IgD-negative memory B cell (primary cell): ENCODE measurements around the gene MAGI2. TPM values are rescaled to one million over a fixed set of nuclear protein-coding genes. Genes with fewer than 3 reads are reported as not detected.

ENCODE experiments used
- H3K27ac Mint-ChIP-seq, 3 donors: one replicate each; pipeline ENCODE4 v1.8.0; 2020 to 2022; ENCODE audit warnings: mild to moderate bottlenecking in 3 of 3, mixed read lengths in 3 of 3, moderate library complexity in 1 of 3
- H3K27me3 Mint-ChIP-seq: one replicate; pipeline ENCODE4 v1.8.0; 2021; ENCODE audit warnings: mixed read lengths
- H3K36me3 Mint-ChIP-seq: one replicate; pipeline ENCODE4 v1.8.0; 2020; ENCODE audit warnings: mild to moderate bottlenecking, mixed read lengths
- H3K4me1 Mint-ChIP-seq, 3 donors: one replicate each; pipeline ENCODE4 v1.8.0; 2020 to 2022; ENCODE audit warnings: mixed read lengths in 3 of 3, mild to moderate bottlenecking in 1 of 3
- H3K4me3 Mint-ChIP-seq, 4 donors: one replicate each; pipeline ENCODE4 v1.8.0; 2020 to 2022; ENCODE audit warnings: mild to moderate bottlenecking in 4 of 4, mixed read lengths in 4 of 4, moderate library complexity in 3 of 4
- H3K9me3 Mint-ChIP-seq, 3 donors: one replicate each; pipeline ENCODE4 v1.8.0; 2020 to 2021; ENCODE audit warnings: mixed read lengths in 3 of 3, mild to moderate bottlenecking in 1 of 3
- polyA plus RNA-seq: library from polyadenylated mRNA; unstranded; fragments of 300-500 nt; fragmentation: Illumina TruSeq; gene quantifications from one replicate; pipeline ENCODE4 v1.2.3, GENCODE V29; 2021

The MAGI2 gene
- polyA plus RNA-seq, 1 donor from 2014 or later = not detected

DNA sequence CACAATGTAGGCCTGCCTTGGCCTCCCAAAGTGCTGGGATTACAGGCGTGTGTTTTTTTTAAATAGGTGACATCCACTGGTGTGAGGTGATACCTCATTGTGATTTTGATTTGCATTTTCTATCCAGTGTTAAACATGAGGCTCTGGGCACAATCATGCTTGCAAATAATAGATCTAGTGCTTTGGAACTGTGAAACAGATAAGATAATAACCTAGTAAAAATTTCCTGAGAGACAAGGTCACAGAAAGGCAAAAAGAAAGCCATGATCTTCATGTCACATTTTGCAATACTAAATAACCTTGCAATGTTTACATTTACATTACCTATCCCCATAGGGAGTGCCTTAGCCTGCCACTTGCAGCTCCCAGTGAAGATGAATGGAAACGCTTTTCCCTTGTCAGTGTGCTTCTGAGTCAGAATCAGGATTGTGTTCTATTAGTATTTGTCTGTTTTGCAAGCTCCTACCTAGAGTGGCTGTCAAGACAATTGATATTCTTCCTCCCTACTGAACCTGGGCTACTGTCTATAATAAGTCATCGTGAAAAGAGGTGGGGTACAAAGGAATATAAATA, 1398.4 kb downstream of the MAGI2 start:
- Mint-ChIP-seq H3K36me3 (peaks cover 2% of the 10 kb centered on the region), H3K4me3 (no peak overlapping the region), H3K4me1 (peaks cover 0 to 3% (median 2%) of the 10 kb centered on the region in 3 donors), H3K27me3 (peaks cover 12% of the 10 kb centered on the region), H3K9me3 (no peaks in the 10 kb centered on the region), H3K27ac (no peak overlapping the region)

DNA sequence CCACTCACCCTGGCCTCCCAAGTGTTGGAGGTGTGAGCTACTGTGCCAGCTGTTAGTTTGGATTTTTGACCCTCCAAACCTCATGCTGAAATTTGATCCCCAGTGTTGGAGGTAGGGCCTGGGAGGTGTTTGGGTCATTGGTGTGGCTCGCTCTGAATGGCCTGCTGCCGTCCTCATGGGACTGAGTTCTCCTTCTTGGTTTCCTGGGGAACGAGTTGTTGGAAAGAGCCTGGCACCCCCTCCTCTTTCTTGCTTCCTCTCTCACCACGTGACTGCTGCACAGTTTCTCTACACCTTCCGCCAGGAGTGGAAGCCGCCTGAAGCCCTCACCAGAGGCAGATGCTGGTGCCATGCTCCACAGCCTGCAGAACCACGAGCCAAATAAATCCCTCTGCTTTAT, 1401.4 kb downstream of the MAGI2 start:
- H3K36me3 Mint-ChIP-seq = no peaks in the 10 kb centered on the region
- H3K27me3 Mint-ChIP-seq = peaks cover 3% of the 10 kb centered on the region
- H3K4me1 Mint-ChIP-seq = no peaks in the 10 kb centered on the region
- H3K9me3 Mint-ChIP-seq = no peaks in the 10 kb centered on the region
- no peak overlapping the region for H3K27ac Mint-ChIP-seq
- H3K4me3 Mint-ChIP-seq = no peak overlapping the region

GRCh38 chr7:78047800-78048199, 1405.7 kb downstream of the MAGI2 start:
- no peaks in the 10 kb centered on the region for H3K9me3 Mint-ChIP-seq
- H3K4me3 Mint-ChIP-seq = no peak overlapping the region
- peaks cover 0 to 1% (median 0%) of the 10 kb centered on the region in 3 donors for H3K4me1 Mint-ChIP-seq
- no peaks in the 10 kb centered on the region for H3K36me3 Mint-ChIP-seq
- H3K27me3 Mint-ChIP-seq = no peaks in the 10 kb centered on the region
- no peak overlapping the region for H3K27ac Mint-ChIP-seq

DNA sequence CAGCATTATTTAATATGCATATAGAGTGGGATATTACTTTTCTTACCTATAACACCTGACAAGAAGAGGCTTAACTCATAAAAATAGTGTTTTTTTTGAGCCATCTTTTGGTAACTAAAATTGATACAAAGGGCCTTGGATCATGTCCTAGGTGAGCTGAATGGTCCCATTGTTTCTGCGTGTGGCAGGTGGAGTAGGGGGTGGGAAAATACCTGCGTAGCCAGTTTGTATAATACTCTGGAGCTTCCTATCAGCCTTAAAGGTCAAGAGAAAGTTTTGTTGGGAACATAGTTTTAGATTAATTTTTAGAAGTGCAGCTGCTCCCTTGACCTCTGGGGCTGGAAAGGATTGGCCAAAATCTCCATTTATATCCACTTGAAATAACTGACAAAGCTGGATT, 1410.3 kb downstream of the MAGI2 start:
- no peaks in the 10 kb centered on the region for H3K9me3 Mint-ChIP-seq
- H3K4me1 Mint-ChIP-seq = peaks cover 1 to 4% (median 2%) of the 10 kb centered on the region in 3 donors
- H3K27me3 Mint-ChIP-seq = peaks cover 2% of the 10 kb centered on the region
- no peak overlapping the region for H3K4me3 Mint-ChIP-seq
- H3K36me3 Mint-ChIP-seq = no peaks in the 10 kb centered on the region
- H3K27ac Mint-ChIP-seq = no peak overlapping the region

DNA sequence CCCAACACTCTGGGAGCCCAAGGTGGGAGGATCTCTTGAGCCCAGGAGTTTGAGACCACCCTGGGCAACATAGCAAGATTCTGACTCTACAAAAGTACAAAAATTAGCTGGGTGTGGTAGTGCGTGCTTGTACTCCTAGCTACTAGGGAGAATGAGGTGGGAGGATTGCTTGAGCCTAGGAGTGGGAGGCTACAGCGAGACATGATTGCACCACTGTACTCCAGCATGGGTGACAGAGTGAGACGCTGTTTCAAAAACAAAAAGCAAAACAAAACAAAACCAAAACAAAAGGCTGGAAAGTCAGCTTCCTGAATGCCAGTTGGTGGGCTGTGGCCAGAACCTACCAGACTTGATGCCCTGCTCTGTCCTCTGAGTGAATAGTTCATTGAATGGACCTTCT, 1412.0 kb downstream of the MAGI2 start:
- H3K27ac Mint-ChIP-seq = no peak overlapping the region
- H3K4me1 Mint-ChIP-seq = peaks cover 1 to 4% (median 2%) of the 10 kb centered on the region in 3 donors
- no peaks in the 10 kb centered on the region for H3K9me3 Mint-ChIP-seq
- peaks cover 2% of the 10 kb centered on the region for H3K27me3 Mint-ChIP-seq
- no peaks in the 10 kb centered on the region for H3K36me3 Mint-ChIP-seq
- no peak overlapping the region for H3K4me3 Mint-ChIP-seq

GRCh38 chr7:78039790-78040776, 1413.4 kb downstream of the MAGI2 start:
- no peak overlapping the region for H3K4me3 Mint-ChIP-seq
- peaks cover 6% of the 10 kb centered on the region for H3K27me3 Mint-ChIP-seq
- H3K36me3 Mint-ChIP-seq = no peaks in the 10 kb centered on the region
- no peak overlapping the region for H3K27ac Mint-ChIP-seq
- peaks cover 1 to 4% (median 2%) of the 10 kb centered on the region in 3 donors for H3K4me1 Mint-ChIP-seq
- no peaks in the 10 kb centered on the region for H3K9me3 Mint-ChIP-seq

GRCh38 chr7:78038465-78039080, 1414.9 kb downstream of the MAGI2 start:
- H3K4me1 Mint-ChIP-seq = peaks cover 0 to 4% (median 2%) of the 10 kb centered on the region in 3 donors
- H3K9me3 Mint-ChIP-seq = no peaks in the 10 kb centered on the region
- peaks cover 9% of the 10 kb centered on the region for H3K27me3 Mint-ChIP-seq
- H3K27ac Mint-ChIP-seq = no peak overlapping the region
- no peak overlapping the region for H3K4me3 Mint-ChIP-seq
- no peaks in the 10 kb centered on the region for H3K36me3 Mint-ChIP-seq

- peaks cover 14% of the 10 kb centered on the region for H3K27me3 Mint-ChIP-seq
- H3K9me3 Mint-ChIP-seq = no peaks in the 10 kb centered on the region
- H3K27ac Mint-ChIP-seq = no peak overlapping the region
- no peaks in the 10 kb centered on the region for H3K36me3 Mint-ChIP-seq
- H3K4me3 Mint-ChIP-seq = no peak overlapping the region
- H3K4me1 Mint-ChIP-seq = peaks cover 0 to 4% (median 2%) of the 10 kb centered on the region in 3 donors
These were observed 1415.9 kb downstream of the MAGI2 start for GRCh38 chr7:78037603-78038002.

GRCh38 chr7:78033410-78033809, 1420.1 kb downstream of the MAGI2 start:
- H3K27ac Mint-ChIP-seq = no peak overlapping the region
- no peaks in the 10 kb centered on the region for H3K36me3 Mint-ChIP-seq
- H3K27me3 Mint-ChIP-seq = peaks cover 14% of the 10 kb centered on the region
- H3K4me3 Mint-ChIP-seq = no peak overlapping the region
- H3K9me3 Mint-ChIP-seq = no peaks in the 10 kb centered on the region
- H3K4me1 Mint-ChIP-seq = no peaks in the 10 kb centered on the region

DNA sequence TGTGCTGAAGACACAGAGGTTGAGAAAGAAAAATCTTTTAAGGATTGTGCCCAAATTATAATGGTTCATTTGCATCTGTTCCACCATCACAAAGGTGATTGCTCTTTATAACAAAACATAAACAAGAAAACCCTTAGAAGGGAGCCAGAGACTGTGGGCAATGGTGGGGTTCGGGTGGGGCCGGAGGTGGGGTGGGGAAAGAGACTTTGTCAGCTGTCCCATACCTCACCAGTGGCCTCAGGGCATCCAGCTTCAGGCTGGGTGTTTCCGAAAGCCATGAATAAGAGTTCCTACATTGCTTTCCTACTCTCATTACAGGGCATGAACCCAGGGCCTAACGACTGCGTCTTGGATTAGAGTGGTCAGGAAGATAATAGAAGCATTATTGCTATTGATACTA, 1427.0 kb downstream of the MAGI2 start:
- H3K4me3 Mint-ChIP-seq = no peak overlapping the region
- H3K27ac Mint-ChIP-seq = no peak overlapping the region
- peaks cover 5% of the 10 kb centered on the region for H3K27me3 Mint-ChIP-seq
- H3K9me3 Mint-ChIP-seq = no peaks in the 10 kb centered on the region
- no peaks in the 10 kb centered on the region for H3K36me3 Mint-ChIP-seq
- H3K4me1 Mint-ChIP-seq = no peaks in the 10 kb centered on the region

DNA sequence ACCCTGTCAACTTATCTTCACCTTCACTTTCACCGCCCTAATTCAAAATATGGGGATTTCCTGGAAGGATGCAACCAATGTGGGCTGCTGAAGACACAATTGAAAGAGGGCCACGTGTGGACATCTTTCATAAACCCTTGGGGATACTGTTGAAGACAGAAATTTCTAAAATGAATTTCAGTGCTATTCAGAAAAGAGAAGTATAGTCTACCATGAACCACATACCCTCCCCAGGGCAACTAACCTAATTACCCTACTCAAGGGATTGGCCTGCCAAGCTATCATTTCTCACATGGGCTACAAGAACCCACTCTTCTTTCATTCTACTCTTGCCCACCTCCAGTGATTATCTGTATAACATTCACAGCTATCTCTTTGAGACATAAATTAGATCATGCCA, 1428.9 kb downstream of the MAGI2 start:
- peaks cover 2 to 5% (median 5%) of the 10 kb centered on the region in 3 donors for H3K4me1 Mint-ChIP-seq
- no peaks in the 10 kb centered on the region for H3K9me3 Mint-ChIP-seq
- H3K27ac Mint-ChIP-seq = no peak overlapping the region
- H3K4me3 Mint-ChIP-seq = no peak overlapping the region
- no peaks in the 10 kb centered on the region for H3K36me3 Mint-ChIP-seq
- H3K27me3 Mint-ChIP-seq = peaks cover 5% of the 10 kb centered on the region

GRCh38 chr7:78023191-78023590, 1430.3 kb downstream of the MAGI2 start:
- Mint-ChIP-seq H3K9me3 (no peaks in the 10 kb centered on the region), H3K36me3 (no peaks in the 10 kb centered on the region), H3K27me3 (peaks cover 4% of the 10 kb centered on the region), H3K27ac (no peak overlapping the region), H3K4me3 (no peak overlapping the region), H3K4me1 (peaks cover 6 to 12% (median 11%) of the 10 kb centered on the region in 3 donors)

DNA sequence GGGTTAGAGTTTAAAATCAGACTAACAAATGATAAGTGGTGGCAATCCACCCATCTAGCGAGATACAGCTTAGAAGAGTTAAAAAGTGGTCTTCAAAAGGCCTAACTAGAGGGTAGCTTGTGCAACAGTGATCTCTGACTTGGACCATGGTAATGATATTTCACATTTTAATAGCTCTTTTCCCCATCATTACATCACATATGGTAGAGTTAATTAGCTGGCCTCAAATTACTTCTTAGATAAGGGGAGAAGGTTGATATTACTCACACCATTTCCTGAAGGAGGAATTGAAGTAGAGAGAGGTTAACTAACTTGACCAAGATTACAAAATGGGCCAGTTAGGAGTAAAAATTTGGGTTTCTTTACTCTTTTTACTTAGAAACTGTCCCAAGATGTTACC, 1431.3 kb downstream of the MAGI2 start:
- Mint-ChIP-seq H3K4me3 (peak overlapping the region in 1 of 4 donors; percentile 22), H3K27me3 (peaks cover 4% of the 10 kb centered on the region), H3K9me3 (no peaks in the 10 kb centered on the region), H3K36me3 (no peaks in the 10 kb centered on the region), H3K27ac (no peak overlapping the region), H3K4me1 (peaks cover 8 to 12% (median 11%) of the 10 kb centered on the region in 3 donors)

- Mint-ChIP-seq H3K4me3 (peak overlapping the region in 3 of 4 donors; percentile 82 to 97 (median 93)), H3K36me3 (no peaks in the 10 kb centered on the region), H3K27me3 (peaks cover under 1% of the 10 kb centered on the region), H3K27ac (no peak overlapping the region), H3K9me3 (no peaks in the 10 kb centered on the region), H3K4me1 (peaks cover 8 to 12% (median 11%) of the 10 kb centered on the region in 3 donors)
These were observed 1432.6 kb downstream of the MAGI2 start for GRCh38 chr7:78020874-78021249.
